Measurements from ENCODE around the gene COQ8B.

DNA sequence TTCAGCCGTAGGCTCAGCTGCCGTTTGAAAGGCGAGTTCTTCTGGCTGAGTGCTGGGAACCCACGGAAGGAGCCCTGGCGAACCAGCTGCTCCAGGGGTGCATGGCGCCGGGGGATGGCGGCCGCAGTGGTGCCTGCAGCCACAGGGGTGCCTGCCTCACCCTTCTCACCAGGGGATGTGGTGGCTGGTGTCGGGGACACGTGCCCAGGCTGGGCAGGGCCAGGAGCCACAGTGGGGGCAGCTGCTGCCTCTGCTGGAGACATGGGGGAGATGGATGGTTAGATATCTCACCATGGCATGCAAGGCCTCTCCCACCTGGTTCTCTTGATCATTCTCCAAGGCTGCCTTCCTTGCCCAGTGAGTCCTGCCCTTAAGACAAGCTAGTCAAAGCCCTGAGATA is 43.3 kb downstream of the COQ8B start:
- TF ChIP-seq POLR2A (IDR thresholded peaks at IDR 0.05) (no peak), CTCF (IDR thresholded peaks at IDR 0.05 in 8 of 11, conservative IDR thresholded peaks at IDR 0.05 in 3 of 11) (no peak)
